Activated CD8-positive, alpha-beta memory T cell treated with anti-CD3 and anti-CD28 coated beads, Interleukin-2, amount 50 U/mL, for 1 hour (primary cell): ENCODE data around the gene TRPV6.

Experiments
- DNase-seq: peaks from one replicate; pipeline ENCODE4 v3.0.0-alpha.2; 2020; ENCODE audit errors: extremely low read depth

TRPV6 gene

GRCh38 chr7:142885311-142886230, at the start of gene TRPV6:
Gene TRPV6 (minus strand): TSS chr7:142885745.
- no peak for DNase-seq

GRCh38 chr7:142934056-142934455, 48.5 kb upstream of the TRPV6 start:
- no peak for DNase-seq

GRCh38 chr7:142933624-142934023, 48.1 kb upstream of the TRPV6 start, which contains the start of gene TRPV5:
Gene TRPV5 (minus strand): TSS chr7:142933746. CDS start chr7:142933459, 287 bp downstream.
- DNase-seq: no peak

GRCh38 chr7:142933092-142933475, 47.5 kb upstream of the TRPV6 start:
- DNase-seq: no peak

DNA sequence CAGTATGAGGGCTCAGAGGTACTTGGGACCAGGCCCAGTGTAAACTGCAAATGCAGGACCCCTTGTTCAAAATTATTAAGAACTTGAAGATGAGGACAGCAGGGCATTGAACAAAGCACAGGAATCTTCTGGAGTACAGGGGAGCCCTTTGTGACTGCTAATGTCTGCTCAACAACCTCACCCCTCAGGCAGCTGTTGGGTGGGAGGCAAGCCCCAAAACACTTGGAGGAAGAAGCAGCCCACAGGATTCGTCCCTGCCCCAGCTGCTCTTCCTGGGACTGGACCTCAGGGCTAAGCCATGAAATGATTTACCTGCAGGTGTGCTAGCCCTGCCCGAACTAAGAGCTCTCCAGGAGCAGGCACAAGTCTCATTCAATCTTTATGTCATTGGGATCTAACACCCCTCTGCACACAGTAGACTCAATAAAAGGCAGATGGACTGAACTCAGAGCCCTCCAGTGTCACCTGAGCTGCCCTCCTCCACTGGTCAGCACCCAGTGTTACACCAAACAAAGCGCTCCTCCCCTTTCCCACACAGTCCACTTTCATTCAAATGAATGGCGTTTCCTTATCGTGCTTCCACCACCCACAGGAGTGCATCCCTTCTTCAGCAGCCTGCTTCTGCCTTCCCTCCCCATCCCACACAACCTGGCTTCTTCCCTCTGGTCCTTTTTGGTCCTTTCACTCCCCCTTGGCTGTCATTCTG, 47.0 kb upstream of the TRPV6 start:
- DNase-seq: no peak

DNA sequence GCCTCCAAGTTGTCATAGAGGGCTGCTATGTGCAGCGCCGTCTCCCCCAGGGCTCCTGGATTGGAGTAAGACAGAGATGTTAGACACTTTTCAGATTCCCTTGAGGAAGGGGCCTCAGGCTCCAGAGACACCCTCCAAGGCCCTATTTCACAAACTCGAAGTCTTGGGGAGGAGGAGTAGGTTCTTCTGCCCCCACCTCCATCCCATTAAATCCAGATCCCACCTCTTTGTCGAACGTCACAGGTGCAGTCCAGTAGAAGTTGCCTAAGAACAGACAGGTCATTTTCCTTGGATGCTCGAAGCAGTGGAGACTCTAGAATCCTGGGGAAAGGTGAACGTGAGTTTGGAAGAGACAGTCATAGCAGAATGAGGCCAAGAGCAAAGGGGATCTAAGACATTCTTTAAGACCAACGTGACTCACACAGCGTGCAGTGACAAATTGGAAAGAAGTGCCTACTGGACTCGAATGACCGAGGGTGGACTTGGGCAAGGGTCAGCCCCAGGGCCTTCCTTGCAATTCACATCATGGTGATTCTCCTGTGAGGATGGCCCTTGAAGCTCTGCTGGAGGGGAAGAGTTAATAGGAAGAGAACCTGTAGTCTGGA, 44.7 kb upstream of the TRPV6 start:
- no peak for DNase-seq

DNA sequence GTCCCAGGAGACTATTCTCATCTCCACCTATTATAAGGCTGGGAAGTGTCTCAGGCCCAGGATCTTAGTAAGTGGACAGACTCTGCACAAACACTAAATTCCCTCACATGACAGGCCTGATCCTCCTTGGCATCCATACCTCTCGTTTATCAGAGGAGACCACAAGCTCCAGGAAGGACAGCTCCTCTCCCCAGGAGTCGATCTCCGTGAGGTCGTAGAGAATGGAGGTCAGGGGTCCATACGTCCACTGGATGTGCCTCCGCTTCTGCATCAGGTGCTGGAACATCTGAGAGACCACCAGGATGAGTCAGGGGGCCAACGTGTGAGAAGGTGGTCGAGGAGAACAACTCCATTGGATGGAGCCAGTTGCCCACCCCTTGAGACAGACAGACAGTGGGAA, 42.4 kb upstream of the TRPV6 start:
- DNase-seq: no peak

GRCh38 chr7:142927085-142927745, 41.7 kb upstream of the TRPV6 start:
- DNase-seq: no peak

GRCh38 chr7:142925413-142925812, 39.9 kb upstream of the TRPV6 start:
- DNase-seq: no peak

- no peak for DNase-seq
Measured at GRCh38 chr7:142923391-142923790, 37.8 kb upstream of the TRPV6 start.

- no peak for DNase-seq
Measured at GRCh38 chr7:142919656-142920055, 34.1 kb upstream of the TRPV6 start.

DNA sequence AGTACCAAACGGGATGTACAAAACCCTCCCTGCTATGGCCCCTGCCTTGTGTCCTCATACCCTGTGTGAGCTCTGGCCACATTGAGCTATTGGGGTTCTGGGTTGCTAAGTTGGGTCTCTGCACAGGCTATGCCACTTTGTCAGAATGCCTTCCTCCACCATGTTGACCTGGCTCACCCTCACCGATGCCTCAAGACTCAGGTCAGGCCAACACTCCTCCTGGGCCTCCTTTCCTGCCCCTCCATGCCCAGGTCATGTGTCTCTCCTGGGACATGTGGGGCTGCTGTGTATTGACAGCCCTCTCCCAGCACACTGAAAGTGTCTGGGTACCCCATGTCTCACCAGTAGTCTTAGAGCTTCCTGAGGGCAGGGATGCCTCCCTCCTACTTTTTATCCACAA, 33.4 kb upstream of the TRPV6 start:
- DNase-seq: no peak

GRCh38 chr7:142917447-142917846, 31.9 kb upstream of the TRPV6 start:
- DNase-seq: no peak

DNA sequence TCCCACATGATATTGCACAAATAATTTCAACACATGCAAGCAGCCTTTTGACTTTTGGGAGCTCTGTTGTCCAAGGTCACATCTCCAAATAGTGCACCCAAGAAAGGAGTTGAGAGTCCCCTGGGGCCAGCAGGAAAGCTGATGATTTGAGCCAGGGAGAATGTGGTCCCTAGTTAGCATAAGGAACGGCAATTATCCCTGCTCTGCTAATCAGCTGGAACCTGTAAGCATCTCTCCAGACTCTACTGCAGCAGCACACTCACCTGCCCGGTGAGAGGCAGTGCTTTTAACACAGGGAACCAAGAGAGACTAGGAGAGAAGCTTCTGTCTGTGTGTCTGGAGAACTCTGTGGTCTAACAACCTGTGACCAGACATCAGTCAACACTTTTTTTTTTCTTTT, 31.0 kb upstream of the TRPV6 start:
- DNase-seq: no peak

- no peak for DNase-seq
Measured at GRCh38 chr7:142915315-142915714, 29.8 kb upstream of the TRPV6 start.

DNA sequence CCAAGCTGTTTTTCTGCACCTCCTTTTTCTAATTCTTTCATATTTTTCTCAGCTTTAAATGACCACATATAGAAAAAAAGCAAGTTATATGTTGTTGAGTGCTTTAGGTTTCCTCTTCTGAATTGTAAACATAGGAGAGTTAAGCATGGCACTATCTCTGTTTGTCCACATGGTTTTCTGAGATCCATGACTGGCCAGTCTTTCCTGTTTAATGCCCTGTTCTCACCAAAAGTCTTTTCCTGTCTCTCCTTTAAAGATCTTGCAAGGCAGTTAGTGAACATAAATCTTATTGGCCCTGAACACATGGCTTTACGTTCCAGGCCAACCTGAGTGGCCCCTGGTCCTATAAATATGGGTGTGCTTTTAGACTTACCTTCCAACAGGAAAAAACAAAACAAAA, 28.6 kb upstream of the TRPV6 start:
- no peak for DNase-seq

DNA sequence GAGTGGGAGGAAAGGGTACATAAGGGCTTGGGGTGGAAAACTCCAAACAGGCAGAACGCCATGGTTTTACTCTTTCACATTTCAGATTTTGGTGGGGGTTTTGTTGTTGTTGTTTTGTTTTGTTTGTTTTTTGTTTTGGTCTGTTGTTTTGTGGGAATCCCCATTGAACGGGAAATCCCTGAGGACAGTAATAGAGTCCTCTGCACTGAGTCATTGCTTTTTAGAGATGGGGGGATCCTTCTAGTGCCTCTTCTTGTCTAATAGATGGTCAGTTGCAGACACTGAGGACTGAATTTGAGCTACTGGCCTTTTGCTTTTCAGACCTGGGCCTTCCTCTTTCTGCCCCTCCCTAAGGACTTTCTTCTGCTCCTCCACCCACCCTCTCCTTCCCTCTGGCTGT, 28.0 kb upstream of the TRPV6 start:
- DNase-seq: no peak

- no peak for DNase-seq
Measured at GRCh38 chr7:142913051-142913450, 27.5 kb upstream of the TRPV6 start.

GRCh38 chr7:142910481-142910880, 24.9 kb upstream of the TRPV6 start:
- DNase-seq: no peak

- DNase-seq: no peak
Measured at GRCh38 chr7:142910031-142910433, 24.5 kb upstream of the TRPV6 start.

GRCh38 chr7:142908921-142909890, 23.7 kb upstream of the TRPV6 start:
- DNase-seq: no peak
